K562 (cell line): ENCODE results near the gene MAN1A1. TPM values are rescaled to one million over a fixed set of nuclear protein-coding genes. Genes with fewer than 3 reads are reported as not detected.

Source experiments
- CCNT2 ChIP-seq: IDR thresholded peaks from 2 replicates; pipeline ENCODE4 v1.6.1; 2011; ENCODE audit warnings: borderline replicate concordance, low read depth, mild to moderate bottlenecking, moderate library complexity, mixed read lengths, low read length; ENCODE audit not compliant: insufficient read length; ENCODE audit errors: extremely low read depth
- PML ChIP-seq: IDR thresholded peaks from 2 replicates; pipeline ENCODE4 v1.6.1; 2012; ENCODE audit warnings: low read length, inconsistent platforms
- POU5F1 ChIP-seq: fragments of 150-350 bp; IDR thresholded peaks from 2 replicates; pipeline ENCODE4 v1.6.1; 2014; ENCODE audit warnings: borderline replicate concordance, low read length, low read depth, mild to moderate bottlenecking; ENCODE audit not compliant: partially characterized antibody
- RAD51 ChIP-seq: fragments of 450-650 bp; IDR thresholded peaks from 2 replicates; pipeline ENCODE4 v1.7.1; 2016; ENCODE audit warnings: low read depth, mild to moderate bottlenecking, borderline replicate concordance
- SMAD1 ChIP-seq: fragments of 150-350 bp; IDR thresholded peaks from 2 replicates; pipeline ENCODE4 v1.6.1; 2014; ENCODE audit warnings: low read length, low read depth; ENCODE audit not compliant: partially characterized antibody
- ZNF124 ChIP-seq: sonication (generic); formaldehyde crosslinking; IDR thresholded peaks from 2 replicates; pipeline ENCODE4 v1.8.1; 2022; ENCODE audit warnings: missing genetic modification reagents
- ZNF232 ChIP-seq: sonication (generic); formaldehyde crosslinking; IDR thresholded peaks from 2 replicates; pipeline ENCODE4 v1.8.0; 2022; ENCODE audit warnings: mild to moderate bottlenecking, missing genetic modification reagents
- ZNF395 ChIP-seq: fragments of 200-800 bp; sonication (Bioruptor generic); IDR thresholded peaks from 2 replicates; pipeline ENCODE4 v1.6.1; 2017; ENCODE audit warnings: missing genetic modification characterization, missing compliant biosample characterization
- polyA plus RNA-seq, 8 experiments: library from polyadenylated mRNA; depleted of rRNA in 4 of 8; stranded (reverse) in 5 of 8; unstranded in 3 of 8; fragments of >200 nt; fragmentation: Nextera tagmentation in 2 of 8; fragmentation: Illumina TruSeq in 1 of 8; extraction: Ambion mirVana in 2 of 8; extraction: Trizol in 1 of 8; gene quantifications; 2 replicates each; pipeline versions ENCODE4 v1.2.1 to v1.2.3, GENCODE V29; 2011 to 2014; ENCODE audit warnings: inconsistent platforms in 1 of 8, missing spikeins in 1 of 8
- total RNA-seq, 7 experiments: library from RNA; depleted of rRNA in 6 of 7; stranded (reverse); fragments of >200 nt in 6 of 7; fragmentation: Illumina TruSeq in 2 of 7; extraction: Trizol in 2 of 7; gene quantifications; 2 replicates each; pipeline versions ENCODE4 v1.2.1 to v1.2.3, GENCODE V29; 2011 to 2021; ENCODE audit warnings: low replicate concordance in 1 of 7
- TF ChIP-seq, protein P1 (sequence below): fragments of 450-650 bp; IDR thresholded peaks from 2 replicates; pipeline ENCODE4 v1.6.1; 2016; ENCODE audit warnings: mild to moderate bottlenecking, moderate library complexity
- TF ChIP-seq, protein P2 (sequence below): sonication (generic); IDR thresholded peaks from 2 replicates; pipeline ENCODE4 v1.6.1; 2016

Gene MAN1A1
- total and polyA plus RNA-seq, 9 of the 15 experiments (the other 6 are each of a cell fraction or from before 2014, with no cell fraction given) = 24.5 to 78.4 (median 59.7) TPM

- TF ChIP-seq, protein P1, sequence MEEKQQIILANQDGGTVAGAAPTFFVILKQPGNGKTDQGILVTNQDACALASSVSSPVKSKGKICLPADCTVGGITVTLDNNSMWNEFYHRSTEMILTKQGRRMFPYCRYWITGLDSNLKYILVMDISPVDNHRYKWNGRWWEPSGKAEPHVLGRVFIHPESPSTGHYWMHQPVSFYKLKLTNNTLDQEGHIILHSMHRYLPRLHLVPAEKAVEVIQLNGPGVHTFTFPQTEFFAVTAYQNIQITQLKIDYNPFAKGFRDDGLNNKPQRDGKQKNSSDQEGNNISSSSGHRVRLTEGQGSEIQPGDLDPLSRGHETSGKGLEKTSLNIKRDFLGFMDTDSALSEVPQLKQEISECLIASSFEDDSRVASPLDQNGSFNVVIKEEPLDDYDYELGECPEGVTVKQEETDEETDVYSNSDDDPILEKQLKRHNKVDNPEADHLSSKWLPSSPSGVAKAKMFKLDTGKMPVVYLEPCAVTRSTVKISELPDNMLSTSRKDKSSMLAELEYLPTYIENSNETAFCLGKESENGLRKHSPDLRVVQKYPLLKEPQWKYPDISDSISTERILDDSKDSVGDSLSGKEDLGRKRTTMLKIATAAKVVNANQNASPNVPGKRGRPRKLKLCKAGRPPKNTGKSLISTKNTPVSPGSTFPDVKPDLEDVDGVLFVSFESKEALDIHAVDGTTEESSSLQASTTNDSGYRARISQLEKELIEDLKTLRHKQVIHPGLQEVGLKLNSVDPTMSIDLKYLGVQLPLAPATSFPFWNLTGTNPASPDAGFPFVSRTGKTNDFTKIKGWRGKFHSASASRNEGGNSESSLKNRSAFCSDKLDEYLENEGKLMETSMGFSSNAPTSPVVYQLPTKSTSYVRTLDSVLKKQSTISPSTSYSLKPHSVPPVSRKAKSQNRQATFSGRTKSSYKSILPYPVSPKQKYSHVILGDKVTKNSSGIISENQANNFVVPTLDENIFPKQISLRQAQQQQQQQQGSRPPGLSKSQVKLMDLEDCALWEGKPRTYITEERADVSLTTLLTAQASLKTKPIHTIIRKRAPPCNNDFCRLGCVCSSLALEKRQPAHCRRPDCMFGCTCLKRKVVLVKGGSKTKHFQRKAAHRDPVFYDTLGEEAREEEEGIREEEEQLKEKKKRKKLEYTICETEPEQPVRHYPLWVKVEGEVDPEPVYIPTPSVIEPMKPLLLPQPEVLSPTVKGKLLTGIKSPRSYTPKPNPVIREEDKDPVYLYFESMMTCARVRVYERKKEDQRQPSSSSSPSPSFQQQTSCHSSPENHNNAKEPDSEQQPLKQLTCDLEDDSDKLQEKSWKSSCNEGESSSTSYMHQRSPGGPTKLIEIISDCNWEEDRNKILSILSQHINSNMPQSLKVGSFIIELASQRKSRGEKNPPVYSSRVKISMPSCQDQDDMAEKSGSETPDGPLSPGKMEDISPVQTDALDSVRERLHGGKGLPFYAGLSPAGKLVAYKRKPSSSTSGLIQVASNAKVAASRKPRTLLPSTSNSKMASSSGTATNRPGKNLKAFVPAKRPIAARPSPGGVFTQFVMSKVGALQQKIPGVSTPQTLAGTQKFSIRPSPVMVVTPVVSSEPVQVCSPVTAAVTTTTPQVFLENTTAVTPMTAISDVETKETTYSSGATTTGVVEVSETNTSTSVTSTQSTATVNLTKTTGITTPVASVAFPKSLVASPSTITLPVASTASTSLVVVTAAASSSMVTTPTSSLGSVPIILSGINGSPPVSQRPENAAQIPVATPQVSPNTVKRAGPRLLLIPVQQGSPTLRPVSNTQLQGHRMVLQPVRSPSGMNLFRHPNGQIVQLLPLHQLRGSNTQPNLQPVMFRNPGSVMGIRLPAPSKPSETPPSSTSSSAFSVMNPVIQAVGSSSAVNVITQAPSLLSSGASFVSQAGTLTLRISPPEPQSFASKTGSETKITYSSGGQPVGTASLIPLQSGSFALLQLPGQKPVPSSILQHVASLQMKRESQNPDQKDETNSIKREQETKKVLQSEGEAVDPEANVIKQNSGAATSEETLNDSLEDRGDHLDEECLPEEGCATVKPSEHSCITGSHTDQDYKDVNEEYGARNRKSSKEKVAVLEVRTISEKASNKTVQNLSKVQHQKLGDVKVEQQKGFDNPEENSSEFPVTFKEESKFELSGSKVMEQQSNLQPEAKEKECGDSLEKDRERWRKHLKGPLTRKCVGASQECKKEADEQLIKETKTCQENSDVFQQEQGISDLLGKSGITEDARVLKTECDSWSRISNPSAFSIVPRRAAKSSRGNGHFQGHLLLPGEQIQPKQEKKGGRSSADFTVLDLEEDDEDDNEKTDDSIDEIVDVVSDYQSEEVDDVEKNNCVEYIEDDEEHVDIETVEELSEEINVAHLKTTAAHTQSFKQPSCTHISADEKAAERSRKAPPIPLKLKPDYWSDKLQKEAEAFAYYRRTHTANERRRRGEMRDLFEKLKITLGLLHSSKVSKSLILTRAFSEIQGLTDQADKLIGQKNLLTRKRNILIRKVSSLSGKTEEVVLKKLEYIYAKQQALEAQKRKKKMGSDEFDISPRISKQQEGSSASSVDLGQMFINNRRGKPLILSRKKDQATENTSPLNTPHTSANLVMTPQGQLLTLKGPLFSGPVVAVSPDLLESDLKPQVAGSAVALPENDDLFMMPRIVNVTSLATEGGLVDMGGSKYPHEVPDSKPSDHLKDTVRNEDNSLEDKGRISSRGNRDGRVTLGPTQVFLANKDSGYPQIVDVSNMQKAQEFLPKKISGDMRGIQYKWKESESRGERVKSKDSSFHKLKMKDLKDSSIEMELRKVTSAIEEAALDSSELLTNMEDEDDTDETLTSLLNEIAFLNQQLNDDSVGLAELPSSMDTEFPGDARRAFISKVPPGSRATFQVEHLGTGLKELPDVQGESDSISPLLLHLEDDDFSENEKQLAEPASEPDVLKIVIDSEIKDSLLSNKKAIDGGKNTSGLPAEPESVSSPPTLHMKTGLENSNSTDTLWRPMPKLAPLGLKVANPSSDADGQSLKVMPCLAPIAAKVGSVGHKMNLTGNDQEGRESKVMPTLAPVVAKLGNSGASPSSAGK = no peak; the same call in 1 of the 2 replicates
- TF ChIP-seq ZNF395 (CRISPR knock-in tag) (no peak; the same call in 1 of the 2 replicates), CCNT2 (peak; percentile 87), POU5F1 (no peak), SMAD1 (peak; percentile 34), ZNF232 (CRISPR knock-in tag) (no peak), ZNF124 (CRISPR knock-in tag) (no peak), PML (peak; percentile 53; the same call in 1 of the 2 replicates), RAD51 (peak; percentile 10; the same call in 1 of the 2 replicates)
- TF ChIP-seq, protein P2, sequence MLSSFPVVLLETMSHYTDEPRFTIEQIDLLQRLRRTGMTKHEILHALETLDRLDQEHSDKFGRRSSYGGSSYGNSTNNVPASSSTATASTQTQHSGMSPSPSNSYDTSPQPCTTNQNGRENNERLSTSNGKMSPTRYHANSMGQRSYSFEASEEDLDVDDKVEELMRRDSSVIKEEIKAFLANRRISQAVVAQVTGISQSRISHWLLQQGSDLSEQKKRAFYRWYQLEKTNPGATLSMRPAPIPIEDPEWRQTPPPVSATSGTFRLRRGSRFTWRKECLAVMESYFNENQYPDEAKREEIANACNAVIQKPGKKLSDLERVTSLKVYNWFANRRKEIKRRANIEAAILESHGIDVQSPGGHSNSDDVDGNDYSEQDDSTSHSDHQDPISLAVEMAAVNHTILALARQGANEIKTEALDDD = peak; percentile 61
Observed at GRCh38 chr6:119137194-119138072, 212.1 kb downstream of the MAN1A1 start (continued).
